ENCODE measurements around the gene PNPO.

The PNPO gene

GRCh38 chr17:47992216-47992615 is 50.8 kb downstream of the PNPO start:
- H3K27me3 ChIP-seq (ENCODE audit: insufficient read depth, low read length, poor library complexity), result peaks cover 13% of the 10 kb centered on the region
- no peaks in the 10 kb centered on the region for H3K36me3 ChIP-seq (ENCODE audit: insufficient read depth, low read length)
- no peaks in the 10 kb centered on the region for H3K9me3 ChIP-seq (ENCODE audit: insufficient read depth, low read length, severe bottlenecking)
- H3K9ac ChIP-seq (ENCODE audit: low read depth, low read length), result no peak overlapping the region
- H2AFZ ChIP-seq (ENCODE audit: low read depth, low read length), result no peak overlapping the region
- H4K20me1 ChIP-seq (ENCODE audit: insufficient read depth, low read length), result no peaks in the 10 kb centered on the region; the same call in 1 of the 2 replicates
- ATAC-seq (ENCODE audit: insufficient read depth, low read depth) (no peak), DNase-seq (no peak)
- no peak overlapping the region for H3K27ac ChIP-seq (ENCODE audit: low read length)
- H3K4me3 ChIP-seq (ENCODE audit: low read depth in 1 of 2, low read length in 2 of 2), result no peak overlapping the region
- no peaks in the 10 kb centered on the region for H3K79me2 ChIP-seq (ENCODE audit: insufficient read depth, low read length)
- TF ChIP-seq EZH2 (IDR thresholded peaks at IDR 0.05; ENCODE audit: borderline replicate concordance, low read depth, low read length, severe bottlenecking), result no peak
- TF ChIP-seq CTCF (IDR thresholded peaks at IDR 0.05; ENCODE audit: borderline replicate concordance, extremely low read depth, low read length, poor library complexity, severe bottlenecking), result no peak
- no peak overlapping the region for H3K4me2 ChIP-seq (ENCODE audit: insufficient read depth, low read length)
- H3K4me1 ChIP-seq (ENCODE audit: insufficient read depth, low read length), result no peaks in the 10 kb centered on the region

GRCh38 chr17:47993031-47993564 is 51.7 kb downstream of the PNPO start:
- no peak for ATAC-seq (ENCODE audit: insufficient read depth, low read depth)
- H3K9ac ChIP-seq (ENCODE audit: low read depth, low read length), result no peak overlapping the region
- no peaks in the 10 kb centered on the region for H3K9me3 ChIP-seq (ENCODE audit: insufficient read depth, low read length, severe bottlenecking)
- H3K4me3 ChIP-seq (ENCODE audit: low read depth in 1 of 2, low read length in 2 of 2), result no peak overlapping the region
- no peak for DNase-seq
- no peak overlapping the region for H2AFZ ChIP-seq (ENCODE audit: low read depth, low read length)
- no peak overlapping the region for H3K27ac ChIP-seq (ENCODE audit: low read length)
- no peaks in the 10 kb centered on the region for H3K4me1 ChIP-seq (ENCODE audit: insufficient read depth, low read length)
- H4K20me1 ChIP-seq (ENCODE audit: insufficient read depth, low read length), result no peaks in the 10 kb centered on the region; the same call in 1 of the 2 replicates
- TF ChIP-seq EZH2 (IDR thresholded peaks at IDR 0.05; ENCODE audit: borderline replicate concordance, low read depth, low read length, severe bottlenecking) (no peak), CTCF (IDR thresholded peaks at IDR 0.05; ENCODE audit: borderline replicate concordance, extremely low read depth, low read length, poor library complexity, severe bottlenecking) (no peak)
- H3K36me3 ChIP-seq (ENCODE audit: insufficient read depth, low read length), result no peaks in the 10 kb centered on the region
- peaks cover 13% of the 10 kb centered on the region for H3K27me3 ChIP-seq (ENCODE audit: insufficient read depth, low read length, poor library complexity)
- no peaks in the 10 kb centered on the region for H3K79me2 ChIP-seq (ENCODE audit: insufficient read depth, low read length)
- no peak overlapping the region for H3K4me2 ChIP-seq (ENCODE audit: insufficient read depth, low read length)

GRCh38 chr17:47993964-47994363 is 52.6 kb downstream of the PNPO start:
- no peak for DNase-seq
- no peak for TF ChIP-seq EZH2 (IDR thresholded peaks at IDR 0.05; ENCODE audit: borderline replicate concordance, low read depth, low read length, severe bottlenecking)
- no peak for TF ChIP-seq CTCF (IDR thresholded peaks at IDR 0.05; ENCODE audit: borderline replicate concordance, extremely low read depth, low read length, poor library complexity, severe bottlenecking)

More at GRCh38 chr17:47993964-47994363, 52.6 kb downstream of the PNPO start:
- Histone ChIP-seq H3K4me1 (ENCODE audit: insufficient read depth, low read length) (no peaks in the 10 kb centered on the region), H3K36me3 (ENCODE audit: insufficient read depth, low read length) (no peaks in the 10 kb centered on the region), H3K4me2 (ENCODE audit: insufficient read depth, low read length) (no peak overlapping the region), H3K4me3 (ENCODE audit: low read depth in 1 of 2, low read length in 2 of 2) (no peak overlapping the region), H3K9ac (ENCODE audit: low read depth, low read length) (no peak overlapping the region), H2AFZ (ENCODE audit: low read depth, low read length) (no peak overlapping the region), H4K20me1 (ENCODE audit: insufficient read depth, low read length) (no peaks in the 10 kb centered on the region; the same call in 1 of the 2 replicates), H3K79me2 (ENCODE audit: insufficient read depth, low read length) (no peaks in the 10 kb centered on the region), H3K27me3 (ENCODE audit: insufficient read depth, low read length, poor library complexity) (peaks cover 13% of the 10 kb centered on the region), H3K27ac (ENCODE audit: low read length) (no peak overlapping the region), H3K9me3 (ENCODE audit: insufficient read depth, low read length, severe bottlenecking) (no peaks in the 10 kb centered on the region)
- no peak for ATAC-seq (ENCODE audit: insufficient read depth, low read depth)
